ENCODE measurements around the gene PSME3IP1.

PSME3IP1 gene

DNA sequence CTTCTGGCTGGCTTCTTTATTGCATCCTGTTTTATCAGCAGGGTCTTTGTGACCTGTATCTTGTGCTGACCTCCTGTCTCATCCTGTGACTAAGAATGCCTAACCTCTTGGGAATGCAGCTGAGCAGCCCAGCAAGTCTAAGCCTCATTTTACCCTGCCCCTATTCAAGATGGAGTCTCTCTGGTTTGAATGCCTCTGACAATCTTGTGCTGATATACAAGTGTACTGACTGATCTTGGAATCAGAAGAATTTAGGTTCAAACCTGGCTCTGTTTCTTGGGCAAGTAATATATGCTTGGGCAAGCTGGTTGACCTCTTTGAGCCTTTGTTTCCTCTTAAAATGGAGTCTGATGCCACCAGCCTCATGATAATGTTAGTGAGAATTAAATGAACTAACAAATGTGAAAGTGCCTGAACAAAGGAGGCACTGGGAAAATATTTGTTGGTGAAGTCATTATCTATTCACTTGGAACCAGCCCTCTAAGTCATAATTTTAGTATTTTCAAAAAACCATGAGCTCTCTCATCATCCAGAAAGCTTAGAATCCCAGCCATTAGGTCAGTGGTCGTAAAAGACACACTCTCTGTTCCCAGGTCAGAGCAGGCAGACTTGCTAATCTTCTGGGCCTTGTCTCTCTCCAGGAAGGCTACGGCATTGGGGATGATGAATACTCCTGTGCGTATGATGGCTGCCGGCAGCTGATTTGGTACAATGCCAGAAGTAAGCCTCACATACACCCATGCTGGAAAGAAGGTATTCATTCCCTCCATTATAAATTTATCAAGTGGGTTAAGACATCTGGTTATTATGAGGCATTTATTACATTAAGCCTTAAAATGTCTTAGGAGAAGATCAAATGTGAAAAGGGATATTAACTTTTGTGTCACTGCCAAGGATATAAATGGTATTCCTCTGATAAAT is 41.1 kb upstream of the PSME3IP1 start:
- no peak overlapping the region for H3K27ac ChIP-seq
- TF ChIP-seq ZFX (IDR thresholded peaks at IDR 0.05; ENCODE audit: borderline replicate concordance) (no peak), CTCF (IDR thresholded peaks at IDR 0.05) (no peak)

- TF ChIP-seq CTCF (IDR thresholded peaks at IDR 0.05) (no peak), ZFX (IDR thresholded peaks at IDR 0.05; ENCODE audit: borderline replicate concordance) (no peak)
- no peak overlapping the region for H3K27ac ChIP-seq
These were observed 40.1 kb upstream of the PSME3IP1 start for GRCh38 chr16:57225978-57226377.

- H3K27ac ChIP-seq = no peak overlapping the region
- TF ChIP-seq ZFX (IDR thresholded peaks at IDR 0.05; ENCODE audit: borderline replicate concordance) (no peak), CTCF (IDR thresholded peaks at IDR 0.05) (no peak)
These were observed 39.0 kb upstream of the PSME3IP1 start for GRCh38 chr16:57224651-57225335.

GRCh38 chr16:57223057-57223456 is 37.2 kb upstream of the PSME3IP1 start:
- TF ChIP-seq ZFX (IDR thresholded peaks at IDR 0.05; ENCODE audit: borderline replicate concordance) (no peak), CTCF (IDR thresholded peaks at IDR 0.05) (no peak)
- no peak overlapping the region for H3K27ac ChIP-seq

DNA sequence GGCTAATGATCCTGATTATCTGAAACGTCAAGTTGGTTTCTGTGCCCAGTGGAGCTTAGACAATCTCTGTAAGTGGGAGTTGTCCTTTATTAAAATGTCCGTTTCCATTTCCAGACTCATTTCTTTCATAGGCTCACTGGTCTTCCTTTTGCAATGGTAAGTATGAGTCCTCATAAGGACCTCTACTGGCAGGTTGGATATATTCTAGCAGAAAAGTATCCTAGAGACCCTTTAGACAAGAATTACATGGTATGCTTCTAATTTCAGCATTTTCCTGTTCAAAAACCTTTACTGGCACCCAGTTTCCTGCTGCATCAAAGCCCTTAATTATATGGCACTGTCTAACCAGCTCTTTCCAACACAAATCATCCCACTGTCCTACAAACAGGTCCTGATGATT is 31.1 kb upstream of the PSME3IP1 start:
- TF ChIP-seq CTCF (IDR thresholded peaks at IDR 0.05) = no peak
- no peak for TF ChIP-seq ZFX (IDR thresholded peaks at IDR 0.05; ENCODE audit: borderline replicate concordance)
- H3K27ac ChIP-seq = no peak overlapping the region

GRCh38 chr16:57213462-57213861 is 27.6 kb upstream of the PSME3IP1 start:
- TF ChIP-seq CTCF (IDR thresholded peaks at IDR 0.05) = no peak
- no peak for TF ChIP-seq ZFX (IDR thresholded peaks at IDR 0.05; ENCODE audit: borderline replicate concordance)
- H3K27ac ChIP-seq = no peak overlapping the region

GRCh38 chr16:57209780-57210179 is 23.9 kb upstream of the PSME3IP1 start:
- TF ChIP-seq ZFX (IDR thresholded peaks at IDR 0.05; ENCODE audit: borderline replicate concordance) (no peak), CTCF (IDR thresholded peaks at IDR 0.05) (no peak)
- H3K27ac ChIP-seq = no peak overlapping the region
